MM.1S (cell line): Measurements from ENCODE around the gene TNNC1.

Experiments used
- DNase-seq: peaks from one replicate; pipeline ENCODE4 v3.0.0-alpha.2; 2015
- H2AFZ ChIP-seq: fragments of 300-600 bp; sonication (generic); 2 replicates; pipeline ENCODE4 v1.6.0; 2016; ENCODE audit warnings: antibody characterized with exemption, low read length
- H3F3A ChIP-seq: fragments of 300-600 bp; sonication (generic); 2 replicates; pipeline ENCODE4 v1.6.1; 2016; ENCODE audit warnings: mild to moderate bottlenecking, antibody characterized with exemption, low read length, moderate library complexity, mixed read lengths; ENCODE audit not compliant: insufficient read depth
- H3K27ac ChIP-seq: fragments of 300-600 bp; sonication (generic); 2 replicates; pipeline ENCODE4 v1.5.1; 2016; ENCODE audit warnings: mild to moderate bottlenecking, low read length
- H3K27me3 ChIP-seq: fragments of 300-600 bp; sonication (generic); replicated peaks from 2 replicates; pipeline ENCODE4 v1.6.0; 2016; ENCODE audit warnings: low read length; ENCODE audit not compliant: insufficient read depth
- H3K36me3 ChIP-seq: fragments of 300-600 bp; sonication (generic); replicated peaks from 2 replicates; pipeline ENCODE4 v1.6.1; 2016; ENCODE audit warnings: mild to moderate bottlenecking, low read length, mixed read lengths; ENCODE audit not compliant: insufficient read depth
- H3K4me1 ChIP-seq: fragments of 300-600 bp; sonication (generic); 2 replicates; pipeline ENCODE4 v1.6.1; 2016; ENCODE audit warnings: low read length, mixed read lengths
- H3K4me2 ChIP-seq: fragments of 300-600 bp; sonication (generic); 2 replicates; pipeline ENCODE4 v1.6.0; 2016; ENCODE audit warnings: low read depth, low read length
- H3K4me3 ChIP-seq: fragments of 300-600 bp; sonication (generic); 2 replicates; pipeline ENCODE4 v1.5.1; 2016; ENCODE audit warnings: low read length, mixed read lengths
- H3K79me2 ChIP-seq: fragments of 300-600 bp; sonication (generic); 2 replicates; pipeline ENCODE4 v1.6.1; 2016; ENCODE audit warnings: mixed run types, low read length, mixed read lengths
- H3K9ac ChIP-seq: fragments of 300-600 bp; sonication (generic); 2 replicates; pipeline ENCODE4 v1.6.1; 2016; ENCODE audit warnings: low read length, mixed read lengths
- H3K9me2 ChIP-seq: fragments of 300-600 bp; sonication (generic); replicated peaks from 2 replicates; pipeline ENCODE4 v1.6.1; 2016; ENCODE audit warnings: mild to moderate bottlenecking, low read length, mixed read lengths; ENCODE audit not compliant: insufficient read depth
- H3K9me3 ChIP-seq: fragments of 300-600 bp; sonication (generic); replicated peaks from 2 replicates; pipeline ENCODE4 v1.6.1; 2016; ENCODE audit warnings: mild to moderate bottlenecking, low read length, mixed read lengths; ENCODE audit not compliant: insufficient read depth
- H4K20me1 ChIP-seq: fragments of 300-600 bp; sonication (generic); 2 replicates; pipeline ENCODE4 v1.6.1; 2016; ENCODE audit warnings: mild to moderate bottlenecking, low read length, moderate library complexity, mixed read lengths; ENCODE audit not compliant: insufficient read depth
- CTCF ChIP-seq: fragments of 300-600 bp; sonication (generic); IDR thresholded peaks from 2 replicates; pipeline ENCODE4 v1.5.1; 2016; ENCODE audit warnings: antibody characterized with exemption, low read length, mixed read lengths
- EZH2 ChIP-seq: fragments of 300-600 bp; sonication (generic); optimal IDR thresholded peaks from 2 replicates; pipeline ENCODE3; 2017; ENCODE audit warnings: low read depth, mild to moderate bottlenecking, antibody characterized with exemption, low read length, mixed read lengths
- EZH2phosphoT487 ChIP-seq: fragments of 300-600 bp; sonication (generic); IDR thresholded peaks from 2 replicates; pipeline ENCODE4 v1.6.1; 2018; ENCODE audit warnings: antibody characterized with exemption, low read length

TNNC1 gene

GRCh38 chr3:52490939-52491526, 37.2 kb upstream of the TNNC1 start:
- no peak for DNase-seq
- Histone ChIP-seq H3K9ac (no peak overlapping the region), H3K9me3 (no peaks in the 10 kb centered on the region), H2AFZ (no peak overlapping the region), H3K27me3 (no peaks in the 10 kb centered on the region), H3K27ac (no peak overlapping the region), H4K20me1 (no peaks in the 10 kb centered on the region), H3K9me2 (no peaks in the 10 kb centered on the region), H3K4me2 (no peak overlapping the region), H3F3A (no peaks in the 10 kb centered on the region), H3K4me3 (no peak overlapping the region), H3K36me3 (no peaks in the 10 kb centered on the region), H3K79me2 (no peaks in the 10 kb centered on the region), H3K4me1 (no peaks in the 10 kb centered on the region)
- TF ChIP-seq EZH2: no peak
- TF ChIP-seq CTCF: no peak
- no peak for TF ChIP-seq EZH2phosphoT487

- no peaks in the 10 kb centered on the region for H3K9me2 ChIP-seq
- no peak overlapping the region for H3K4me2 ChIP-seq
- no peak overlapping the region for H3K4me3 ChIP-seq
- H2AFZ ChIP-seq: no peak overlapping the region
- H3K9me3 ChIP-seq: no peaks in the 10 kb centered on the region
- no peaks in the 10 kb centered on the region for H4K20me1 ChIP-seq
- H3K36me3 ChIP-seq: no peaks in the 10 kb centered on the region
- no peak for DNase-seq
- no peaks in the 10 kb centered on the region for H3K4me1 ChIP-seq
- H3K79me2 ChIP-seq: no peaks in the 10 kb centered on the region
- no peak overlapping the region for H3K9ac ChIP-seq
- TF ChIP-seq CTCF (no peak), EZH2phosphoT487 (no peak), EZH2 (no peak)
- H3F3A ChIP-seq: no peaks in the 10 kb centered on the region
- no peak overlapping the region for H3K27ac ChIP-seq
- no peaks in the 10 kb centered on the region for H3K27me3 ChIP-seq
Measured at GRCh38 chr3:52490035-52490938, 36.4 kb upstream of the TNNC1 start.

- H3K27me3 ChIP-seq: no peaks in the 10 kb centered on the region
- H3K36me3 ChIP-seq: no peaks in the 10 kb centered on the region
- TF ChIP-seq EZH2: no peak
- TF ChIP-seq CTCF: no peak
- no peak for TF ChIP-seq EZH2phosphoT487
- no peak overlapping the region for H3K4me3 ChIP-seq
- H3K4me1 ChIP-seq: no peaks in the 10 kb centered on the region
- H3K79me2 ChIP-seq: no peaks in the 10 kb centered on the region
- H4K20me1 ChIP-seq: no peaks in the 10 kb centered on the region
- H3K27ac ChIP-seq: no peak overlapping the region
- H3K9ac ChIP-seq: no peak overlapping the region
- H3F3A ChIP-seq: no peaks in the 10 kb centered on the region
- H3K4me2 ChIP-seq: no peak overlapping the region
- no peaks in the 10 kb centered on the region for H3K9me3 ChIP-seq
- no peak overlapping the region for H2AFZ ChIP-seq
- no peaks in the 10 kb centered on the region for H3K9me2 ChIP-seq
- DNase-seq: no peak
Measured at GRCh38 chr3:52489453-52489852, 35.6 kb upstream of the TNNC1 start.
